Activated T-cell treated with anti-CD3 and anti-CD28 coated beads, Interleukin-2, amount 50 U/mL, for 4 hours (primary cell): ENCODE measurements around the gene ERRFI1. TPM values are rescaled to one million over a fixed set of nuclear protein-coding genes. Genes with fewer than 3 reads are reported as not detected.
"Not testable (repeated sequence)": the region's sequence is repeated elsewhere in the genome, so short reads cannot be mapped to it uniquely, and the experiment has no call there.

Experiments
- ATAC-seq, 2 donors: fragments of 200-7000 bp; cut with Tn5 transposase; one replicate each; pipeline ENCODE4 v1.10.0; 2021
- DNase-seq: peaks from one replicate; pipeline ENCODE4 v3.0.0-alpha.2; 2020
- H3K27me3 Mint-ChIP-seq: one replicate; pipeline ENCODE4 v1.8.0; 2021; ENCODE audit warnings: low read depth, mixed read lengths
- H3K36me3 Mint-ChIP-seq: one replicate; pipeline ENCODE4 v1.8.0; 2022; ENCODE audit warnings: mixed read lengths; ENCODE audit not compliant: insufficient read depth
- H3K4me1 Mint-ChIP-seq: one replicate; pipeline ENCODE4 v1.8.0; 2021; ENCODE audit warnings: low read depth, mixed read lengths
- H3K4me3 Mint-ChIP-seq: one replicate; pipeline ENCODE4 v1.8.0; 2021; ENCODE audit warnings: mild to moderate bottlenecking, moderate library complexity, mixed read lengths
- H3K9me3 Mint-ChIP-seq: one replicate; pipeline ENCODE4 v1.8.0; 2021; ENCODE audit warnings: mixed read lengths
- total RNA-seq, 3 donors: library from RNA; stranded (reverse); gene quantifications; one replicate each; pipeline ENCODE4 v1.2.1, GENCODE V29; 2021

The ERRFI1 gene
- total RNA-seq, 3 donors from 2014 or later: 2.9 to 4.6 (median 3.3) TPM

- DNase-seq (no peak), ATAC-seq (no peak)
- no peaks in the 10 kb centered on the region for H3K27me3 Mint-ChIP-seq
- H3K4me3 Mint-ChIP-seq: no peak overlapping the region
- no peaks in the 10 kb centered on the region for H3K4me1 Mint-ChIP-seq
- H3K9me3 Mint-ChIP-seq: no peaks in the 10 kb centered on the region
- no peaks in the 10 kb centered on the region for H3K36me3 Mint-ChIP-seq
Observed at GRCh38 chr1:8055973-8056372, 29.9 kb upstream of the ERRFI1 start.

GRCh38 chr1:8053878-8054567, 27.9 kb upstream of the ERRFI1 start:
- H3K27me3 Mint-ChIP-seq: no peaks in the 10 kb centered on the region
- no peak overlapping the region for H3K4me3 Mint-ChIP-seq
- H3K9me3 Mint-ChIP-seq: no peaks in the 10 kb centered on the region
- DNase-seq (no peak), ATAC-seq (no peak)
- no peaks in the 10 kb centered on the region for H3K36me3 Mint-ChIP-seq
- no peaks in the 10 kb centered on the region for H3K4me1 Mint-ChIP-seq

GRCh38 chr1:8051650-8052049, 25.5 kb upstream of the ERRFI1 start:
- no peaks in the 10 kb centered on the region for H3K36me3 Mint-ChIP-seq
- ATAC-seq: no peak
- no peak for DNase-seq
- peaks cover 3% of the 10 kb centered on the region for H3K27me3 Mint-ChIP-seq
- H3K9me3 Mint-ChIP-seq: no peaks in the 10 kb centered on the region
- peaks cover 6% of the 10 kb centered on the region for H3K4me1 Mint-ChIP-seq
- H3K4me3 Mint-ChIP-seq: no peak overlapping the region

GRCh38 chr1:8049229-8049628, 23.1 kb upstream of the ERRFI1 start:
- not testable (repeated sequence) for H3K36me3 Mint-ChIP-seq, DNase-seq, H3K9me3 Mint-ChIP-seq, ATAC-seq, H3K27me3 Mint-ChIP-seq, H3K4me3 Mint-ChIP-seq
- peaks cover 12% of the 10 kb centered on the region for H3K4me1 Mint-ChIP-seq

GRCh38 chr1:8047686-8048445, 21.8 kb upstream of the ERRFI1 start:
- Mint-ChIP-seq H3K4me3 (no peak overlapping the region), H3K9me3 (no peaks in the 10 kb centered on the region), H3K4me1 (peaks cover 12% of the 10 kb centered on the region), H3K36me3 (no peaks in the 10 kb centered on the region), H3K27me3 (peaks cover 8% of the 10 kb centered on the region)
- DNase-seq (no peak), ATAC-seq (no peak)

- Mint-ChIP-seq H3K27me3 (peaks cover 8% of the 10 kb centered on the region), H3K36me3 (no peaks in the 10 kb centered on the region), H3K4me1 (peaks cover 12% of the 10 kb centered on the region), H3K9me3 (peaks cover 2% of the 10 kb centered on the region), H3K4me3 (no peak overlapping the region)
- DNase-seq: no peak
- ATAC-seq: no peak
Observed at GRCh38 chr1:8047112-8047511, 21.0 kb upstream of the ERRFI1 start.

- no peak for DNase-seq
- peaks cover 12% of the 10 kb centered on the region for H3K4me1 Mint-ChIP-seq
- H3K4me3 Mint-ChIP-seq: no peak overlapping the region
- peaks cover 8% of the 10 kb centered on the region for H3K27me3 Mint-ChIP-seq
- H3K9me3 Mint-ChIP-seq: peaks cover 8% of the 10 kb centered on the region
- no peaks in the 10 kb centered on the region for H3K36me3 Mint-ChIP-seq
- no peak for ATAC-seq
Observed at GRCh38 chr1:8046391-8046790, 20.3 kb upstream of the ERRFI1 start.

GRCh38 chr1:8043621-8044020, 17.5 kb upstream of the ERRFI1 start:
- Mint-ChIP-seq H3K36me3 (no peaks in the 10 kb centered on the region), H3K4me3 (no peak overlapping the region), H3K9me3 (peaks cover 8% of the 10 kb centered on the region), H3K4me1 (peaks cover 12% of the 10 kb centered on the region), H3K27me3 (peaks cover 8% of the 10 kb centered on the region)
- DNase-seq: no peak
- no peak for ATAC-seq

- no peaks in the 10 kb centered on the region for H3K36me3 Mint-ChIP-seq
- H3K4me3 Mint-ChIP-seq: no peak overlapping the region
- H3K9me3 Mint-ChIP-seq: peaks cover 8% of the 10 kb centered on the region
- peaks cover 7% of the 10 kb centered on the region for H3K4me1 Mint-ChIP-seq
- H3K27me3 Mint-ChIP-seq: peaks cover 6% of the 10 kb centered on the region
- DNase-seq (no peak), ATAC-seq (no peak)
Observed at GRCh38 chr1:8042134-8042533, 16.0 kb upstream of the ERRFI1 start.

- peaks cover 8% of the 10 kb centered on the region for H3K9me3 Mint-ChIP-seq
- ATAC-seq (no peak), DNase-seq (no peak)
- H3K4me1 Mint-ChIP-seq: peaks cover 2% of the 10 kb centered on the region
- H3K27me3 Mint-ChIP-seq: peaks cover 3% of the 10 kb centered on the region
- no peak overlapping the region for H3K4me3 Mint-ChIP-seq
- H3K36me3 Mint-ChIP-seq: no peaks in the 10 kb centered on the region
Observed at GRCh38 chr1:8040586-8040985, 14.5 kb upstream of the ERRFI1 start.

- Mint-ChIP-seq H3K4me1 (no peaks in the 10 kb centered on the region), H3K36me3 (no peaks in the 10 kb centered on the region)
- no peak for ATAC-seq
Observed at GRCh38 chr1:8039071-8039470, 13.0 kb upstream of the ERRFI1 start.

GRCh38 chr1:8035289-8035688, 9.2 kb upstream of the ERRFI1 start:
- no peaks in the 10 kb centered on the region for H3K4me1 Mint-ChIP-seq
- ATAC-seq (no peak), DNase-seq (no peak)
- H3K36me3 Mint-ChIP-seq: no peaks in the 10 kb centered on the region
- H3K27me3 Mint-ChIP-seq: peaks cover 5% of the 10 kb centered on the region
- no peak overlapping the region for H3K4me3 Mint-ChIP-seq
- H3K9me3 Mint-ChIP-seq: no peaks in the 10 kb centered on the region

More at GRCh38 chr1:8039071-8039470, 13.0 kb upstream of the ERRFI1 start:
- H3K4me3 Mint-ChIP-seq: no peak overlapping the region
- H3K27me3 Mint-ChIP-seq: peaks cover 1% of the 10 kb centered on the region
- no peak for DNase-seq
- peaks cover 8% of the 10 kb centered on the region for H3K9me3 Mint-ChIP-seq

- Mint-ChIP-seq H3K36me3 (no peaks in the 10 kb centered on the region), H3K27me3 (peaks cover 5% of the 10 kb centered on the region), H3K9me3 (no peaks in the 10 kb centered on the region), H3K4me1 (no peaks in the 10 kb centered on the region), H3K4me3 (no peak overlapping the region)
- no peak for DNase-seq
- ATAC-seq: no peak
Observed at GRCh38 chr1:8033322-8033721, 7.2 kb upstream of the ERRFI1 start.

GRCh38 chr1:8032366-8032910, 6.3 kb upstream of the ERRFI1 start:
- no peaks in the 10 kb centered on the region for H3K36me3 Mint-ChIP-seq
- peaks cover 5% of the 10 kb centered on the region for H3K27me3 Mint-ChIP-seq
- no peak overlapping the region for H3K4me3 Mint-ChIP-seq
- DNase-seq: no peak
- no peaks in the 10 kb centered on the region for H3K9me3 Mint-ChIP-seq
- ATAC-seq: no peak
- H3K4me1 Mint-ChIP-seq: no peaks in the 10 kb centered on the region
